Natural killer cell (primary cell): ENCODE results near the gene OR52I2. TPM values are rescaled to one million over a fixed set of nuclear protein-coding genes. Genes with fewer than 3 reads are reported as not detected.

ENCODE experiments used
- ATAC-seq, 3 donors: fragments of 150-1000 bp in 2 of 3; fragments of 200-7000 bp in 1 of 3; cut with Tn5 transposase; 1 replicate in 1 of 3; 2 replicates in 2 of 3; pipeline ENCODE4 v1.10.0; 2021; ENCODE audit warnings: mild to moderate bottlenecking in 2 of 3, moderate library complexity in 2 of 3
- DNase-seq, 2 donors: peaks; one replicate each; pipeline versions ENCODE4 v3.0.0 to v3.0.0-alpha.2; 2013 to 2021; ENCODE audit warnings: mixed read lengths in 1 of 2
- H3K27ac ChIP-seq: one replicate; pipeline ENCODE4 v1.5.1; 2013; ENCODE audit warnings: mild to moderate bottlenecking, low read length
- H3K27me3 ChIP-seq: one replicate; pipeline ENCODE4 v1.6.1; 2013; ENCODE audit warnings: low read length; ENCODE audit not compliant: control insufficient read depth, insufficient read depth
- H3K36me3 ChIP-seq: one replicate; pipeline ENCODE4 v1.6.1; 2013; ENCODE audit warnings: low read length; ENCODE audit not compliant: control insufficient read depth, insufficient read depth
- H3K4me1 ChIP-seq: one replicate; pipeline ENCODE4 v1.6.1; 2013; ENCODE audit warnings: low read length; ENCODE audit not compliant: control insufficient read depth, insufficient read depth
- H3K4me3 ChIP-seq: one replicate; pipeline ENCODE4 v1.5.1; 2013; ENCODE audit warnings: low read length
- H3K9me3 ChIP-seq: one replicate; pipeline ENCODE4 v1.6.1; 2013; ENCODE audit warnings: low read length; ENCODE audit not compliant: control insufficient read depth, insufficient read depth
- H3K27ac Mint-ChIP-seq, 2 donors: one replicate each; pipeline ENCODE4 v1.8.0; 2022; ENCODE audit warnings: mild to moderate bottlenecking in 2 of 2, mixed read lengths in 2 of 2, moderate library complexity in 1 of 2
- H3K27me3 Mint-ChIP-seq, 2 donors: one replicate each; pipeline ENCODE4 v1.8.0; 2022; ENCODE audit warnings: low read depth in 2 of 2, mixed read lengths in 2 of 2
- H3K36me3 Mint-ChIP-seq: one replicate; pipeline ENCODE4 v1.8.0; 2022; ENCODE audit warnings: mixed read lengths
- H3K4me1 Mint-ChIP-seq, 2 donors: one replicate each; pipeline ENCODE4 v1.8.0; 2022; ENCODE audit warnings: mixed read lengths in 2 of 2
- H3K4me3 Mint-ChIP-seq: one replicate; pipeline ENCODE4 v1.8.0; 2022; ENCODE audit warnings: mild to moderate bottlenecking, moderate library complexity, mixed read lengths
- H3K9me3 Mint-ChIP-seq, 2 donors: one replicate each; pipeline ENCODE4 v1.8.0; 2022; ENCODE audit warnings: mixed read lengths in 2 of 2
- CTCF ChIP-seq: fragments of 200-600 bp; IDR thresholded peaks from one replicate; pipeline ENCODE4 v1.8.0; 2022; ENCODE audit warnings: antibody characterized with exemption
- WGBS: methylation state at CpG from one replicate; pipeline ENCODE4 v1.1.7; 2013; ENCODE audit warnings: missing lambda C conversion rate; ENCODE audit not compliant: insufficient coverage; 5-methylcytosine and 5-hydroxymethylcytosine counted together
- intact Hi-C: fragments of 100-400 bp; cut with micrococcal nuclease; formaldehyde crosslinking; loops from one replicate; pipeline ENCODE4 v1.14.2; 2022
- total RNA-seq, 4 donors: library from RNA; stranded (reverse); fragments of 120-200 nt in 1 of 4; gene quantifications; one replicate each; pipeline versions ENCODE4 v1.2.3 to v1.2.4, GENCODE V29; 2013 to 2022

Gene OR52I2
- total RNA-seq, 3 donors from 2014 or later (not counting 1 experiment from before 2014, with no cell fraction given), result not detected

- no peaks in the 10 kb centered on the region for H3K4me1 Mint-ChIP-seq
- ATAC-seq (no peak), DNase-seq (no peak)
- no peaks in the 10 kb centered on the region for H3K36me3 Mint-ChIP-seq
- Histone ChIP-seq H3K9me3 (no peaks in the 10 kb centered on the region), H3K27ac (no peak overlapping the region), H3K4me3 (no peak overlapping the region), H3K36me3 (no peaks in the 10 kb centered on the region), H3K27me3 (no peaks in the 10 kb centered on the region), H3K4me1 (no peaks in the 10 kb centered on the region)
- H3K9me3 Mint-ChIP-seq, result no peaks in the 10 kb centered on the region
- WGBS, result 74% methylated on average over 1 of the region's 1 CpG
- intact Hi-C loops, result no loop called here
- H3K27ac Mint-ChIP-seq, result no peak overlapping the region
- H3K27me3 Mint-ChIP-seq, result peaks cover 48 to 66% of the 10 kb centered on the region in 2 donors
- H3K4me3 Mint-ChIP-seq, result no peak overlapping the region
- no peak for TF ChIP-seq CTCF
Observed at GRCh38 chr11:4580124-4580523, 1.4 kb upstream of the OR52I2 start.

DNA sequence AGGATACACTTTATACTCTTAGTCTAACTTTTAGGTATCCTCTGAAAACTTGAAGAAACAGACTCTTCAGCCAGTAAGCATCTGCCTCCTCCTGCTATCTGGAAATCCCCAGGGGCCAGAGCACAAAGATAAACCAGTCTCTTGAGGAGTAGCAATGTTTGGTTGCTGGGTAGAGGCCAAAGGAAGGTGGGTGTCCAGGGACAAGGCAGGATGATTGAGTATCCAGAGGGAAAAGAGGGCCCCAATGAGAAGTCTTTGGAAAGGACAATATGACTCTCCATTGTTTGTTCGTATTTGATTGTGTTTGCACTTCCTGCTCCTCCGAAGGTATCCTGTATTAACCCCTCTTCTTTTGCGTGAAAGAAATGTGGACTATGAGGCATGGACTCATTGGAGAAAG lies 7.5 kb downstream of the OR52I2 start:
- H3K27ac ChIP-seq, result no peak overlapping the region
- Mint-ChIP-seq H3K27ac (no peak overlapping the region), H3K9me3 (no peaks in the 10 kb centered on the region), H3K4me3 (no peak overlapping the region), H3K27me3 (peaks cover 12 to 18% of the 10 kb centered on the region in 2 donors), H3K36me3 (no peaks in the 10 kb centered on the region), H3K4me1 (no peaks in the 10 kb centered on the region)
- intact Hi-C loops, result no loop called here
- 88% methylated on average over 3 of the region's 3 CpGs for WGBS
- H3K9me3 ChIP-seq, result no peaks in the 10 kb centered on the region
- DNase-seq (no peak), ATAC-seq (no peak)
- H3K4me1 ChIP-seq, result no peaks in the 10 kb centered on the region
- H3K4me3 ChIP-seq, result no peak overlapping the region
- TF ChIP-seq CTCF, result no peak
- no peaks in the 10 kb centered on the region for H3K36me3 ChIP-seq
- peaks cover 4% of the 10 kb centered on the region for H3K27me3 ChIP-seq

DNA sequence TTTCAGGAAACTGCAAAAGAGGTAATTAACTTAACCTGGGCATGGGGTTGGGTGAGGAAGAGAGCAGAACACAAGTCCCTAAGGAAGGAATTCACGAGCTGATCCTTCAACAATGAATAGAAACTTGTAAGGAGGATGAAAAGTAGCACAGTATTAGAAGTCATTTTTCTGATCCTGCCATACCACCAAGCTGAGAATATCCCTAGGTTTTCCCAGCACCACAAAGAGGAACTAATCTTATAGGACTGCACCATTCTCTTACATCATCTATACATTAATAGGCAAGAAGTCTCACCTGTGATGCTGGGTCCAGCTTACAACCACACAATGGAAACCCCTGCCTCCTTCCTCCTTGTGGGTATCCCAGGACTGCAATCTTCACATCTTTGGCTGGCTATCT lies 12.2 kb downstream of the OR52I2 start, which contains the start of gene OR52I1:
OR52I1 (plus strand) TSS at position 301 of the 400 bp plus-strand sequence; CDS start at position 301, 0 bp downstream.
- Mint-ChIP-seq H3K27me3 (no peaks in the 10 kb centered on the region), H3K9me3 (no peaks in the 10 kb centered on the region), H3K4me1 (peaks cover 0 to 4% of the 10 kb centered on the region in 2 donors), H3K27ac (no peak within 1 kb of the TSS), H3K36me3 (peaks cover 5% of the 10 kb centered on the region), H3K4me3 (no peak within 1 kb of the TSS)
- Histone ChIP-seq H3K36me3 (peaks cover 8% of the 10 kb centered on the region), H3K27ac (no peak within 1 kb of the TSS), H3K4me3 (no peak within 1 kb of the TSS), H3K4me1 (no peaks in the 10 kb centered on the region), H3K9me3 (no peaks in the 10 kb centered on the region), H3K27me3 (no peaks in the 10 kb centered on the region)
- TF ChIP-seq CTCF, result no peak
- intact Hi-C loops, result no loop called here
- 100% methylated on average over 1 of the region's 1 CpG for WGBS
- no peak for ATAC-seq
- DNase-seq, result no peak

GRCh38 chr11:4605057-4605456 lies 23.5 kb downstream of the OR52I2 start:
- intact Hi-C loops, result loop anchor here (10.0 kb wide), 1 partner anchor 1080 kb away; the partner anchor contains the start of genes TRIM22 and TRIM5
- Mint-ChIP-seq H3K36me3 (peaks cover 32% of the 10 kb centered on the region), H3K9me3 (peaks cover 0 to 2% of the 10 kb centered on the region in 2 donors), H3K4me3 (no peak overlapping the region), H3K4me1 (peaks cover 47 to 53% of the 10 kb centered on the region in 2 donors), H3K27me3 (no peaks in the 10 kb centered on the region), H3K27ac (no peak overlapping the region)
- peaks cover 43% of the 10 kb centered on the region for H3K36me3 ChIP-seq
- peaks cover 12% of the 10 kb centered on the region for H3K4me1 ChIP-seq
- no peak for ATAC-seq
- no peak for TF ChIP-seq CTCF
- H3K4me3 ChIP-seq, result no peak overlapping the region
- H3K27me3 ChIP-seq, result no peaks in the 10 kb centered on the region
- WGBS, result 96% methylated on average over 4 of the region's 4 CpGs
- no peak overlapping the region for H3K27ac ChIP-seq
- DNase-seq, result no peak
- no peaks in the 10 kb centered on the region for H3K9me3 ChIP-seq
